ENCODE measurements around the gene ZBTB8OS.

- TF ChIP-seq, protein P1, sequence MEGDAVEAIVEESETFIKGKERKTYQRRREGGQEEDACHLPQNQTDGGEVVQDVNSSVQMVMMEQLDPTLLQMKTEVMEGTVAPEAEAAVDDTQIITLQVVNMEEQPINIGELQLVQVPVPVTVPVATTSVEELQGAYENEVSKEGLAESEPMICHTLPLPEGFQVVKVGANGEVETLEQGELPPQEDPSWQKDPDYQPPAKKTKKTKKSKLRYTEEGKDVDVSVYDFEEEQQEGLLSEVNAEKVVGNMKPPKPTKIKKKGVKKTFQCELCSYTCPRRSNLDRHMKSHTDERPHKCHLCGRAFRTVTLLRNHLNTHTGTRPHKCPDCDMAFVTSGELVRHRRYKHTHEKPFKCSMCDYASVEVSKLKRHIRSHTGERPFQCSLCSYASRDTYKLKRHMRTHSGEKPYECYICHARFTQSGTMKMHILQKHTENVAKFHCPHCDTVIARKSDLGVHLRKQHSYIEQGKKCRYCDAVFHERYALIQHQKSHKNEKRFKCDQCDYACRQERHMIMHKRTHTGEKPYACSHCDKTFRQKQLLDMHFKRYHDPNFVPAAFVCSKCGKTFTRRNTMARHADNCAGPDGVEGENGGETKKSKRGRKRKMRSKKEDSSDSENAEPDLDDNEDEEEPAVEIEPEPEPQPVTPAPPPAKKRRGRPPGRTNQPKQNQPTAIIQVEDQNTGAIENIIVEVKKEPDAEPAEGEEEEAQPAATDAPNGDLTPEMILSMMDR (IDR thresholded peaks at IDR 0.05), result peak in 2 of 3 donors; percentile 13 to 34
- peak; percentile 82 for TF ChIP-seq POLR2A (IDR thresholded peaks at IDR 0.05)
Observed at GRCh38 chr1:32650752-32651460, 556 bp upstream of the ZBTB8OS start, which contains the start of gene RBBP4.

All from breast epithelium (tissue), 3 donors.